Karpas-422 (cell line): ENCODE measurements around the gene P2RY11. TPM values are rescaled to one million over a fixed set of nuclear protein-coding genes. Genes with fewer than 3 reads are reported as not detected.

Experiments
- DNase-seq: peaks from one replicate; pipeline ENCODE4 v3.0.0-alpha.2; 2015
- H2AFZ ChIP-seq: fragments of 200-600 bp; sonication (generic); 2 replicates; pipeline ENCODE4 v1.6.1; 2014; ENCODE audit warnings: antibody characterized with exemption, low read length, mixed read lengths
- H3K27ac ChIP-seq: fragments of 200-600 bp; sonication (generic); 2 replicates; pipeline ENCODE4 v1.5.1; 2014; ENCODE audit warnings: mild to moderate bottlenecking, low read length, moderate library complexity
- H3K27me3 ChIP-seq: fragments of 200-600 bp; sonication (generic); 2 replicates; pipeline ENCODE4 v1.6.1; 2014; ENCODE audit warnings: low read length, mixed read lengths
- H3K36me3 ChIP-seq: fragments of 200-600 bp; sonication (generic); 2 replicates; pipeline ENCODE4 v1.6.1; 2014; ENCODE audit warnings: low read length, mixed read lengths; ENCODE audit not compliant: insufficient read depth
- H3K4me1 ChIP-seq: fragments of 200-600 bp; sonication (generic); 2 replicates; pipeline ENCODE4 v1.6.1; 2014; ENCODE audit warnings: mild to moderate bottlenecking, low read length, mixed read lengths
- H3K4me2 ChIP-seq: fragments of 200-600 bp; sonication (generic); 2 replicates; pipeline ENCODE4 v1.6.1; 2014; ENCODE audit warnings: low read length, low read depth, mild to moderate bottlenecking; ENCODE audit not compliant: poor library complexity, severe bottlenecking
- H3K4me3 ChIP-seq: fragments of 200-600 bp; sonication (generic); 2 replicates; pipeline ENCODE4 v1.5.1; 2014; ENCODE audit warnings: mild to moderate bottlenecking, antibody characterized with exemption, low read length, mixed read lengths
- H3K79me2 ChIP-seq: fragments of 200-600 bp; sonication (generic); 2 replicates; pipeline ENCODE4 v1.6.1; 2014; ENCODE audit warnings: mild to moderate bottlenecking, low read length, mixed read lengths
- H3K9ac ChIP-seq: fragments of 200-600 bp; sonication (generic); 2 replicates; pipeline ENCODE4 v1.6.0; 2014; ENCODE audit warnings: low read length
- H3K9me2 ChIP-seq: fragments of 200-600 bp; sonication (generic), shearing (Covaris generic); replicated peaks from 2 replicates; pipeline ENCODE4 v1.6.0; 2014; ENCODE audit warnings: mild to moderate bottlenecking, low read length, moderate library complexity; ENCODE audit not compliant: insufficient read depth
- H3K9me3 ChIP-seq: fragments of 300-700, 200-600 bp; sonication (generic); 2 replicates; pipeline ENCODE4 v1.6.1; 2014; ENCODE audit warnings: low read length, mixed read lengths
- H4K20me1 ChIP-seq: fragments of 200-600 bp; sonication (generic); 2 replicates; pipeline ENCODE4 v1.6.1; 2014; ENCODE audit warnings: mild to moderate bottlenecking, antibody characterized with exemption, low read length, low read depth; ENCODE audit not compliant: insufficient read depth
- total RNA-seq: library from RNA; depleted of rRNA; stranded (reverse); fragments of >200 nt; shearing (Covaris generic); gene quantifications from 2 replicates; pipeline ENCODE4 v1.2.3, GENCODE V29; 2014; ENCODE audit warnings: low replicate concordance

Gene P2RY11
- total RNA-seq, 1 experiment from 2014 or later = 1.7 TPM

DNA sequence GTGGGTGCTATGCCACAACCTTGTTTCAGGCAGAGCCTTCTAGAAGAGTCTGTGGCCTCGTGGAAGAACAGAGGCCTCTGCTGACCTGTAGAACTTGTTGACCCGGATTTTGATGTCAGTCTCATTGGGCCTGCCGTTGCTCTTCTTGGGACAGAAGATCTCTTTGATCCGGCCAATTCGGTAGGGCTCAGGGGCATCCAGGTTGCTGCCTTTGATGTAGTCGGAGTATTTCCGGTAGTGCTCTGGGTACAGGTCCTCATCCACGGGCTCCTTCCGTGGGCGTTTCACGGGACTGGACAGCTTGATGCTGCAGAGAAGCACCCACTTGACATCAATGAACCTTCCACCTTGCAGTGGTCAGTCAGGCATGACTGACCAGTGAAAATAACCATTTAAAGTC is 32.2 kb downstream of the P2RY11 start:
- peaks cover 57% of the 10 kb centered on the region for H3K36me3 ChIP-seq
- no peaks in the 10 kb centered on the region for H3K27me3 ChIP-seq
- H3K27ac ChIP-seq = no peak overlapping the region
- H3K9ac ChIP-seq = no peak overlapping the region
- H3K79me2 ChIP-seq = 0 out of 2 replicates have a peak, but pooled peaks cover 2% of the 10 kb centered on the region
- H3K4me3 ChIP-seq = no peak overlapping the region
- H3K4me1 ChIP-seq = no peaks in the 10 kb centered on the region
- no peaks in the 10 kb centered on the region for H3K9me2 ChIP-seq
- no peak overlapping the region for H3K4me2 ChIP-seq
- DNase-seq = no peak
- no peak overlapping the region for H2AFZ ChIP-seq
- H3K9me3 ChIP-seq = no peaks in the 10 kb centered on the region
- no peaks in the 10 kb centered on the region; the same call in 1 of the 2 replicates for H4K20me1 ChIP-seq

DNA sequence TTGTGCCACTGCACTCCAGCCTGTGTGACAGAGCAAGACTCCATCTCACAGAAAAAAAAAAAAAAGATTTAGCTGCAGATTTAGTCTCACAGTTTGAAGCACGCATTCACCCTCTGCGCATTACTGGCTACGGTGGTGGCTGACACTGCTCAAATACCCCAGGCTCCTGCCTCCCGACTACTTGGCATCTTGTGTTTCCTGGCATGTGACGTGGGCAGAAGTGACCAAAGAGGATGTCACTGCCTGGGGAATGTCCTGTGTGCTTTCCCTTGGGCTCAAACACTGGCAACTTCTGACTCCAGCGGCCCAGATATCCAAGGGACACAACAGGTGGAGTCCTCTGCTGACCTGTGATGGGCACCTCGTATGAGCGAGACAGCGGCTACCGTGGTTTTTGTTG is 32.9 kb downstream of the P2RY11 start:
- Histone ChIP-seq H3K9me2 (no peaks in the 10 kb centered on the region), H2AFZ (no peak overlapping the region), H4K20me1 (no peaks in the 10 kb centered on the region; the same call in 1 of the 2 replicates), H3K27me3 (no peaks in the 10 kb centered on the region), H3K36me3 (peaks cover 58% of the 10 kb centered on the region), H3K4me1 (no peaks in the 10 kb centered on the region), H3K9me3 (no peaks in the 10 kb centered on the region), H3K9ac (no peak overlapping the region), H3K4me3 (no peak overlapping the region), H3K79me2 (0 out of 2 replicates have a peak, but pooled peaks cover 2% of the 10 kb centered on the region), H3K27ac (no peak overlapping the region), H3K4me2 (no peak overlapping the region)
- no peak for DNase-seq

DNA sequence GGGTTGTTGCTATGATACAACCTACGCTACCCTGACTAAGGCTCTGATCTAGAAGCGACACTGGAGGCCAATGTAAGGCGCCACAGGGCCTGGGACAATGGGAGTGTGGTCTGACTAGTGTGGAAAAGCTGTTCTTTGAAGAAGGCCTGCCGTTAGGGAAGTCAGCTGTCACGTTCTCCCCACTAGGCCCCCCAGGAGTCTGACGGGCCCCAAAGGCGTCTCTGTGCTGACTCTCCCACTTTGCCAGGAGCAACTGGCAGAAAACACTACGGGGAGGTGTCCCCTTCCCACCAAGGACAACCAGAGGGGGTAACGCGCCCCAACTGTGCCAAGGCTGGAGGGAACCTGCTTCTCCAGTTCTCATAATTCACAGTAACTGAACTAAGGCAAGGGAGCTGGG is 33.5 kb downstream of the P2RY11 start:
- Histone ChIP-seq H3K36me3 (peaks cover 64% of the 10 kb centered on the region), H4K20me1 (no peaks in the 10 kb centered on the region; the same call in 1 of the 2 replicates), H3K9ac (no peak overlapping the region), H3K9me2 (no peaks in the 10 kb centered on the region), H3K4me1 (no peaks in the 10 kb centered on the region), H3K4me3 (no peak overlapping the region), H3K27me3 (no peaks in the 10 kb centered on the region), H3K79me2 (0 out of 2 replicates have a peak, but pooled peaks cover 2% of the 10 kb centered on the region), H2AFZ (no peak overlapping the region), H3K4me2 (no peak overlapping the region), H3K9me3 (no peaks in the 10 kb centered on the region), H3K27ac (no peak overlapping the region)
- no peak for DNase-seq

DNA sequence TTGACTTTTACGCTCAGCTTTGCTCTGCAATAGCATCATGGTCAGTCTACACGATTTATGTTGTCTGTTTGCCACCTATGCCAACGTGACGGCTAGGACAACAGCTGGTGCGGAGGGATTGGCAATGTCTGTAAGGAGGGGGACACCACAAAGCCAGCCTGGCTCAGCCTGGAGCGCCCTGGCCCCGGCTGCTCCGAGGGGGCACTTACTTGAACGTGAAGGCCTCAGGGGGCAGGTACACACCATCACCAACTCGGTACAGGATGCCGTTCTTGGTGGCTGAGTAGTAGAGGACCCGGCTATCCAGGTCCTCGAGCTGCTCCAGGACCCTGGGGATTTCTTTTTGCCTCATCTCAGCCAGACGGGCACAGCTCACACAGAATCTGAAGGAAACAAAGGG is 34.6 kb downstream of the P2RY11 start:
- Histone ChIP-seq H3K4me2 (no peak overlapping the region), H3K9ac (no peak overlapping the region), H3K27ac (no peak overlapping the region), H3K79me2 (0 out of 2 replicates have a peak, but pooled peaks cover 2% of the 10 kb centered on the region), H3K36me3 (peaks cover 69% of the 10 kb centered on the region), H3K9me2 (no peaks in the 10 kb centered on the region), H3K4me3 (no peak overlapping the region), H3K27me3 (no peaks in the 10 kb centered on the region), H2AFZ (no peak overlapping the region), H3K4me1 (no peaks in the 10 kb centered on the region), H3K9me3 (no peaks in the 10 kb centered on the region), H4K20me1 (no peaks in the 10 kb centered on the region; the same call in 1 of the 2 replicates)
- DNase-seq = no peak

DNA sequence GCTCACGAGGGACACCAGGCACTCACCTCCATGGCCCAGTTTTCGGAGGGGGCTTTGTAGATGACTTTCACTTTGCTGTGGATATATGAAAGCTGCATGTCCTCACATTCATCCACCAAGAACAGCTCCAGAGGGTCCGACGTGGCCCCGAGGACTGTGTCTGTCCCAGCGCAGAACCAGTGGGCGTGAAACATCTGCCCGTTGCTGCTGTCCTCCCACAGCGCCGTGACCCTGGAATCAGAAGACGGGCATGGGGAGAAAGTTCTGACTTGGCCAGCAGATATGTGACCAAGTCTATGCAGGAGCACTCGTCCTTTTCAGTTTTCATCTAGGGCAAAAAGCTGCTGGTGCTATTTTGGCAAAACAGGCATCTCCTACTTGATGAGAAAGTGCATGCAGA is 37.9 kb downstream of the P2RY11 start:
- H4K20me1 ChIP-seq = 0 out of 2 replicates have a peak, but pooled peaks cover 4% of the 10 kb centered on the region
- DNase-seq = no peak
- peaks cover 62% of the 10 kb centered on the region for H3K36me3 ChIP-seq
- H3K4me3 ChIP-seq = no peak overlapping the region
- H3K27ac ChIP-seq = no peak overlapping the region
- H3K79me2 ChIP-seq = peaks cover 7% of the 10 kb centered on the region; the same call in 1 of the 2 replicates
- no peaks in the 10 kb centered on the region for H3K27me3 ChIP-seq
- no peaks in the 10 kb centered on the region for H3K4me1 ChIP-seq
- no peaks in the 10 kb centered on the region for H3K9me3 ChIP-seq
- H2AFZ ChIP-seq = no peak overlapping the region
- no peak overlapping the region for H3K9ac ChIP-seq
- no peaks in the 10 kb centered on the region for H3K9me2 ChIP-seq
- no peak overlapping the region for H3K4me2 ChIP-seq

DNA sequence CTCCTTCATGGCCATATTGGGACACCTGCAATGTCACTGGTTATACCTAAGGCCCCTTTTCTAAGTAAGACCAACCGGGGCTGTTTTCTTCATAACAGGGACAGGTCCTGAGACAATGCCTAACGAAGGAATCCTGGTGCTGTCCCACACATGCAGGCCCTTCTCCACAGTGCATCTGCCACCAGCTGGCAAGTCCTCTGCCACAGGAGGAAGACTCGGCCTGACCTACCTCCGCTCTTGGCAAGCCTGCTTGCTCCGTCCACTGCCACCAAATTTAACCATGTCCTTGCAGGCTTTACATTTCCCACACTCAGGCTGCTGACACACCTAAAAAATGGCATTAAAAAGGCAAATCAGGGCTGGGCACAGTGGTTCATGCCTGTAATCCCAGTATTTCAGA is 40.0 kb downstream of the P2RY11 start:
- peaks cover 56% of the 10 kb centered on the region for H3K36me3 ChIP-seq
- no peak overlapping the region for H3K4me2 ChIP-seq
- no peak for DNase-seq
- H3K79me2 ChIP-seq = peaks cover 7% of the 10 kb centered on the region; the same call in 1 of the 2 replicates
- no peaks in the 10 kb centered on the region for H3K9me2 ChIP-seq
- no peak overlapping the region for H3K27ac ChIP-seq
- no peaks in the 10 kb centered on the region for H3K9me3 ChIP-seq
- 0 out of 2 replicates have a peak, but pooled peaks cover 4% of the 10 kb centered on the region for H4K20me1 ChIP-seq
- no peak overlapping the region for H3K9ac ChIP-seq
- H3K4me3 ChIP-seq = no peak overlapping the region
- H3K4me1 ChIP-seq = no peaks in the 10 kb centered on the region
- no peak overlapping the region for H2AFZ ChIP-seq
- no peaks in the 10 kb centered on the region for H3K27me3 ChIP-seq

DNA sequence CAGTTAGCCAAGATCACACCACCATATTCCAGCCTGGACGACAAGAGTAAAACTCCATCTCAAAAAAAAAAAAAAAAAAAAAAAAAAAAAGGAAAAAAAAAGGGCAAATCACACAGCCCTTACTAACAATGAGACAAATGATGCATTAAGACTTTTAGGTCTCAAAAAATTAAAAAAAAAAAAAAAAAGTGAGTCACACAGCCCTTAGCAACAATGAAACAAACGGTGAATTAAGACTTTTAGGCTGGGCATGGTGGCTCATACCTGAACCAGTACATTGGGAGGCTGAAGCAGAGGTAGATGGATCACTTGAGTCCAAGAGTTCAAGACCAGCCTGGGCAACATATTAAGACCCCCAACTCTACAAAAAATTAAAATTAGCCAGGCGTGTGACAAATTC is 40.6 kb downstream of the P2RY11 start:
- Histone ChIP-seq H3K9me3 (no peaks in the 10 kb centered on the region), H3K79me2 (peaks cover 7% of the 10 kb centered on the region; the same call in 1 of the 2 replicates)

DNA sequence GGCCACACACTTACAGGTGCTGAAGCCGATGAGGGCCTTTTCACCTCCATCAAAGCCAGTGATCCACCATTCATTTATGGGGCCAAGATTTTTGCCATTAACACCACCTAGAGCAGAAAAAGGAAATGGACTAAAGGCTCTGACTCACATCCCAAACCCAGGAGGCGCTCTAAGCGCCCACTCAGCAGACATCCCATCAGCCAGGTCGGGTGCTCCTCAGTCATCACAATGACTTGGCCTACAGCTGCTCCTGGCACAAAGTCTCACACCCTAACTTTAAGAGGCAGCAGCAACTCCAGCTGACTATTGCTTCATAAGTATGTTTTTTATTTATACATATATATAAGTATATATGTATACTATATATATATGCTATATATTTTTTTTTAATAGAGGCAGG is 44.3 kb downstream of the P2RY11 start:
- Histone ChIP-seq H3K27ac (no peak overlapping the region), H2AFZ (no peak overlapping the region), H3K9me2 (no peaks in the 10 kb centered on the region), H4K20me1 (0 out of 2 replicates have a peak, but pooled peaks cover 6% of the 10 kb centered on the region), H3K36me3 (peaks cover 69% of the 10 kb centered on the region), H3K79me2 (peaks cover 8% of the 10 kb centered on the region; the same call in 1 of the 2 replicates), H3K4me3 (no peak overlapping the region), H3K4me1 (no peaks in the 10 kb centered on the region), H3K9ac (no peak overlapping the region), H3K4me2 (no peak overlapping the region), H3K9me3 (no peaks in the 10 kb centered on the region), H3K27me3 (no peaks in the 10 kb centered on the region)
- DNase-seq = no peak

More for the DNA sequence above, 40.6 kb downstream of the P2RY11 start:
- Histone ChIP-seq H3K9me2 (no peaks in the 10 kb centered on the region), H3K9ac (no peak overlapping the region), H3K4me3 (no peak overlapping the region), H3K4me1 (no peaks in the 10 kb centered on the region), H3K27me3 (no peaks in the 10 kb centered on the region), H2AFZ (no peak overlapping the region), H3K4me2 (no peak overlapping the region), H4K20me1 (0 out of 2 replicates have a peak, but pooled peaks cover 6% of the 10 kb centered on the region), H3K27ac (no peak overlapping the region), H3K36me3 (peaks cover 58% of the 10 kb centered on the region)
- no peak for DNase-seq
